ENCODE measurements around the gene RIN2.

RIN2 gene

DNA sequence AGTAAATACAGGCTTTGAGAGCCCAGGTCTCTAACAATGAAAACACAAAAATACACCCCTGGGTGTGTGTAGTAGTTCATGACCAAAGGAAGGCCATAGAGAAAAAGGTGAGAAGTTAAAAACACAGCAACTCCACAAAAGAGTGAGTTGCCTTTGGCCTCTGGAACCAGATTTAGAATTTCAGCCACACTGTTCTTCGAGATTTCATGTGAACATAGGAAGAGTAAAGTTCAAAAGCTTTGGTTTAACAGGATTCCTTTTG is 43.5 kb upstream of the RIN2 start:
- H3K9ac ChIP-seq (ENCODE audit: insufficient read length, low read depth) = no peak overlapping the region
- no peak for TF ChIP-seq SUZ12 (IDR thresholded peaks at IDR 0.05; ENCODE audit: extremely low read depth, insufficient read depth, insufficient read length)
- no peak for TF ChIP-seq ZNF274 (IDR thresholded peaks at IDR 0.05; ENCODE audit: low read depth, low read length)
- no peak for TF ChIP-seq YY1 (IDR thresholded peaks at IDR 0.05; ENCODE audit: insufficient read depth, insufficient read length)
- no peak for DNase-seq (ENCODE audit: low read depth, low spot score)
- no peaks in the 10 kb centered on the region for H3K27me3 ChIP-seq (ENCODE audit: insufficient read depth, insufficient read length)
- H3K4me3 ChIP-seq (ENCODE audit: insufficient read length, low read depth) = no peak overlapping the region
- peaks cover 2% of the 10 kb centered on the region for H3K4me1 ChIP-seq (ENCODE audit: insufficient read depth, insufficient read length)
- no peaks in the 10 kb centered on the region for H3K36me3 ChIP-seq (ENCODE audit: insufficient read depth, insufficient read length, low read length)
- 0 out of 2 replicates have a peak, but pooled peaks cover 8% of the 10 kb centered on the region for H3K9me3 ChIP-seq (ENCODE audit: insufficient read depth, low read length)

DNA sequence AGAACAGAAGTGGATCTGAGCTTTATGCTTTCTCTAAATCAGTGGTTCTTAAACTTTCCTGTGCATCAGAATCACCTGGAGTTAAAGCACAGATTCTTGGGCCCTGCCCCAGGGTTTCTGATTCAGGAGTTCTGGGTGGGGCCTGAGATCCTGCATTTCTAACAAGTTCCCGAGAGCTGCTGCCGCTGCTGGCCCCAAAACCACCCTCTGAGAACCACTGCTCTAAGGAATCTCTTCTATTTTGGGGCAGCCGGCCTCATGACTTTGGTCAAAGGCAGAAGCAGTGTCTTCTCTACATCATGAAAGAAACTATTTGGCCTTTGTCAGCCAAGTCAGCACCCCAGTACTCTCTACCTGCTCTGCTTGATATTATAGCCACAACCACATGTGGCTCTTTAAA is 42.1 kb upstream of the RIN2 start:
- TF ChIP-seq YY1 (IDR thresholded peaks at IDR 0.05; ENCODE audit: insufficient read depth, insufficient read length) (no peak), SUZ12 (IDR thresholded peaks at IDR 0.05; ENCODE audit: extremely low read depth, insufficient read depth, insufficient read length) (no peak), ZNF274 (IDR thresholded peaks at IDR 0.05; ENCODE audit: low read depth, low read length) (no peak)
- no peaks in the 10 kb centered on the region for H3K27me3 ChIP-seq (ENCODE audit: insufficient read depth, insufficient read length)
- no peak overlapping the region for H3K9ac ChIP-seq (ENCODE audit: insufficient read length, low read depth)
- H3K9me3 ChIP-seq (ENCODE audit: insufficient read depth, low read length) = 0 out of 2 replicates have a peak, but pooled peaks cover 8% of the 10 kb centered on the region
- no peak overlapping the region for H3K4me3 ChIP-seq (ENCODE audit: insufficient read length, low read depth)
- H3K4me1 ChIP-seq (ENCODE audit: insufficient read depth, insufficient read length) = peaks cover 1% of the 10 kb centered on the region
- no peak for DNase-seq (ENCODE audit: low read depth, low spot score)
- H3K36me3 ChIP-seq (ENCODE audit: insufficient read depth, insufficient read length, low read length) = no peaks in the 10 kb centered on the region

DNA sequence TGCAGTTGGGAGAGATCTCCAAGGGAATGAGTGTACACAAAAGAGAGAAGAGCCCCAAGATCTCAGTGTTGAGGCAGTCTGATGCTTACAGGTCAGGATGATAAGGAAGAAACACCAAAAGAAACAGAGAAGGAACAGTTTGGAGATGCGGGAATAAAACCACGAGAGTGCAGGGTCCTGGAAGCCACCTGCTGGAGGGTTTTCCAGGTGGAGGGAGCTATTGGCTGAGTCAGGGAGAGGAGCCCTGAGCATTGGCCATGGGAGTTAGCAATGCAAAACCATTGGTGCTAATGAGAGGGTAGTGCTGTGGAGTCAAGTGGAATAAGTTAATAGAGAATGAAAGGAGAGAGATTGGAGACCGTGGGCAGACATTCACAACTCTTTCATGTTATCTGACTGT is 39.2 kb upstream of the RIN2 start:
- H3K36me3 ChIP-seq (ENCODE audit: insufficient read depth, insufficient read length, low read length) = no peaks in the 10 kb centered on the region
- H3K27me3 ChIP-seq (ENCODE audit: insufficient read depth, insufficient read length) = no peaks in the 10 kb centered on the region
- no peak overlapping the region for H3K4me3 ChIP-seq (ENCODE audit: insufficient read length, low read depth)

GRCh38 chr20:19720991-19721390 is 37.1 kb upstream of the RIN2 start:
- no peaks in the 10 kb centered on the region for H3K4me1 ChIP-seq (ENCODE audit: insufficient read depth, insufficient read length)
- no peak for DNase-seq (ENCODE audit: low read depth, low spot score)
- TF ChIP-seq SUZ12 (IDR thresholded peaks at IDR 0.05; ENCODE audit: extremely low read depth, insufficient read depth, insufficient read length) (no peak), ZNF274 (IDR thresholded peaks at IDR 0.05; ENCODE audit: low read depth, low read length) (no peak), YY1 (IDR thresholded peaks at IDR 0.05; ENCODE audit: insufficient read depth, insufficient read length) (no peak)
- no peak overlapping the region for H3K9ac ChIP-seq (ENCODE audit: insufficient read length, low read depth)
- no peaks in the 10 kb centered on the region for H3K36me3 ChIP-seq (ENCODE audit: insufficient read depth, insufficient read length, low read length)
- no peak overlapping the region for H3K4me3 ChIP-seq (ENCODE audit: insufficient read length, low read depth)
- no peaks in the 10 kb centered on the region for H3K27me3 ChIP-seq (ENCODE audit: insufficient read depth, insufficient read length)
- H3K9me3 ChIP-seq (ENCODE audit: insufficient read depth, low read length) = 0 out of 2 replicates have a peak, but pooled peaks cover 8% of the 10 kb centered on the region

More for the DNA sequence above, 39.2 kb upstream of the RIN2 start:
- DNase-seq (ENCODE audit: low read depth, low spot score) = no peak
- no peak overlapping the region for H3K9ac ChIP-seq (ENCODE audit: insufficient read length, low read depth)
- TF ChIP-seq SUZ12 (IDR thresholded peaks at IDR 0.05; ENCODE audit: extremely low read depth, insufficient read depth, insufficient read length) = no peak
- no peak for TF ChIP-seq ZNF274 (IDR thresholded peaks at IDR 0.05; ENCODE audit: low read depth, low read length)
- TF ChIP-seq YY1 (IDR thresholded peaks at IDR 0.05; ENCODE audit: insufficient read depth, insufficient read length) = no peak
- no peaks in the 10 kb centered on the region for H3K4me1 ChIP-seq (ENCODE audit: insufficient read depth, insufficient read length)
- H3K9me3 ChIP-seq (ENCODE audit: insufficient read depth, low read length) = 0 out of 2 replicates have a peak, but pooled peaks cover 8% of the 10 kb centered on the region

- TF ChIP-seq SUZ12 (IDR thresholded peaks at IDR 0.05; ENCODE audit: extremely low read depth, insufficient read depth, insufficient read length) (no peak), ZNF274 (IDR thresholded peaks at IDR 0.05; ENCODE audit: low read depth, low read length) (no peak), YY1 (IDR thresholded peaks at IDR 0.05; ENCODE audit: insufficient read depth, insufficient read length) (no peak)
- no peak overlapping the region for H3K9ac ChIP-seq (ENCODE audit: insufficient read length, low read depth)
- H3K36me3 ChIP-seq (ENCODE audit: insufficient read depth, insufficient read length, low read length) = no peaks in the 10 kb centered on the region
Measured at GRCh38 chr20:19723051-19723450, 35.0 kb upstream of the RIN2 start.

GRCh38 chr20:19723813-19724430 is 34.1 kb upstream of the RIN2 start:
- no peak overlapping the region for H3K4me3 ChIP-seq (ENCODE audit: insufficient read length, low read depth)
- H3K36me3 ChIP-seq (ENCODE audit: insufficient read depth, insufficient read length, low read length) = no peaks in the 10 kb centered on the region
- TF ChIP-seq YY1 (IDR thresholded peaks at IDR 0.05; ENCODE audit: insufficient read depth, insufficient read length) (no peak), SUZ12 (IDR thresholded peaks at IDR 0.05; ENCODE audit: extremely low read depth, insufficient read depth, insufficient read length) (no peak), ZNF274 (IDR thresholded peaks at IDR 0.05; ENCODE audit: low read depth, low read length) (no peak)
- no peaks in the 10 kb centered on the region for H3K27me3 ChIP-seq (ENCODE audit: insufficient read depth, insufficient read length)
- H3K4me1 ChIP-seq (ENCODE audit: insufficient read depth, insufficient read length) = no peaks in the 10 kb centered on the region
- no peak for DNase-seq (ENCODE audit: low read depth, low spot score)
- H3K9ac ChIP-seq (ENCODE audit: insufficient read length, low read depth) = no peak overlapping the region
- no peaks in the 10 kb centered on the region for H3K9me3 ChIP-seq (ENCODE audit: insufficient read depth, low read length)

More at GRCh38 chr20:19723051-19723450, 35.0 kb upstream of the RIN2 start:
- Histone ChIP-seq H3K4me3 (ENCODE audit: insufficient read length, low read depth) (no peak overlapping the region), H3K27me3 (ENCODE audit: insufficient read depth, insufficient read length) (no peaks in the 10 kb centered on the region), H3K4me1 (ENCODE audit: insufficient read depth, insufficient read length) (no peaks in the 10 kb centered on the region), H3K9me3 (ENCODE audit: insufficient read depth, low read length) (no peaks in the 10 kb centered on the region)
- DNase-seq (ENCODE audit: low read depth, low spot score) = no peak

DNA sequence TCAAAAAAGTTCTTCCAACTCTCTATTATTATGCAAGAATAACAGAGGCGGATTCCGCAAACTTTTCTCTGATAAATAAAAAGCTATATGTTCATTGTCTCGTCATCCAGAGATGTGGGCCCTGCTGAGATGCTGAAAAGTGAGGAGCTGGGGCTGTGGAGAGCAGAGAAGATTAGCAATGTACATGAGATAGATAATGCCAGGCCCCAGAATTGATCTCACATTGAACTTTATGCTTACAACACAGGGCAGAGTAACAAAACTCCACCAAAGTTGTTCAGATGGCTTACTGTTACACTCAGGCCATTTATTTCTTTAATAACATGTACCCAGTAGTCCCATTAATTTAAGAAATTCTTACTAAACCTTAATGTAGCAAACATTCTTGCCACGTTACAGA is 32.7 kb upstream of the RIN2 start:
- Histone ChIP-seq H3K9ac (ENCODE audit: insufficient read length, low read depth) (no peak overlapping the region), H3K4me1 (ENCODE audit: insufficient read depth, insufficient read length) (no peaks in the 10 kb centered on the region), H3K36me3 (ENCODE audit: insufficient read depth, insufficient read length, low read length) (no peaks in the 10 kb centered on the region), H3K4me3 (ENCODE audit: insufficient read length, low read depth) (no peak overlapping the region), H3K9me3 (ENCODE audit: insufficient read depth, low read length) (no peaks in the 10 kb centered on the region), H3K27me3 (ENCODE audit: insufficient read depth, insufficient read length) (no peaks in the 10 kb centered on the region)
- no peak for TF ChIP-seq SUZ12 (IDR thresholded peaks at IDR 0.05; ENCODE audit: extremely low read depth, insufficient read depth, insufficient read length)
- no peak for TF ChIP-seq YY1 (IDR thresholded peaks at IDR 0.05; ENCODE audit: insufficient read depth, insufficient read length)
- TF ChIP-seq ZNF274 (IDR thresholded peaks at IDR 0.05; ENCODE audit: low read depth, low read length) = no peak
- no peak for DNase-seq (ENCODE audit: low read depth, low spot score)
